Cortex of kidney (tissue), 1 donor: ENCODE results near the gene TRAF7.
"Not testable (repeated sequence)": the region's sequence is repeated elsewhere in the genome, so short reads cannot be mapped to it uniquely, and the experiment has no call there.

Source experiments
- DNase-seq: peaks from one replicate; lab custom pipeline; 2025; lab: John Stamatoyannopoulos, UW

The TRAF7 gene

GRCh38 chr16:2155091-2155950 is at the start of gene TRAF7:
Gene TRAF7, plus strand, starts transcription at chr16:2155782. Its CDS starts 8,139 bp downstream, at chr16:2163921.
- peak; percentile 57 for DNase-seq

- not testable (repeated sequence) for DNase-seq
Measured at GRCh38 chr16:2106211-2106610, 49.4 kb upstream of the TRAF7 start.

GRCh38 chr16:2107121-2107790 is 48.3 kb upstream of the TRAF7 start:
- DNase-seq: not testable (repeated sequence)

GRCh38 chr16:2107791-2108125 is 47.8 kb upstream of the TRAF7 start:
- not testable (repeated sequence) for DNase-seq

- DNase-seq: not testable (repeated sequence)
Measured at GRCh38 chr16:2108446-2109270, 46.9 kb upstream of the TRAF7 start.

- not testable (repeated sequence) for DNase-seq
Measured at GRCh38 chr16:2109271-2109580, 46.4 kb upstream of the TRAF7 start.

GRCh38 chr16:2109872-2110271 is 45.7 kb upstream of the TRAF7 start:
- not testable (repeated sequence) for DNase-seq

- DNase-seq: not testable (repeated sequence)
Measured at GRCh38 chr16:2110332-2111008, 45.1 kb upstream of the TRAF7 start.

- DNase-seq: not testable (repeated sequence)
Measured at GRCh38 chr16:2111009-2111353, 44.6 kb upstream of the TRAF7 start.

GRCh38 chr16:2111412-2112335 is 43.9 kb upstream of the TRAF7 start:
- not testable (repeated sequence) for DNase-seq

GRCh38 chr16:2112539-2113106 is 43.0 kb upstream of the TRAF7 start:
- not testable (repeated sequence) for DNase-seq

- DNase-seq: not testable (repeated sequence)
Measured at GRCh38 chr16:2114225-2114624, 41.4 kb upstream of the TRAF7 start.

GRCh38 chr16:2114885-2115590 is 40.5 kb upstream of the TRAF7 start:
- not testable (repeated sequence) for DNase-seq

GRCh38 chr16:2115591-2115973 is 40.0 kb upstream of the TRAF7 start:
- DNase-seq: no peak

GRCh38 chr16:2116428-2116827 is 39.2 kb upstream of the TRAF7 start:
- not testable (repeated sequence) for DNase-seq

- not testable (repeated sequence) for DNase-seq
Measured at GRCh38 chr16:2117341-2117740, 38.2 kb upstream of the TRAF7 start.

GRCh38 chr16:2117960-2118722 is 37.4 kb upstream of the TRAF7 start:
- not testable (repeated sequence) for DNase-seq

- DNase-seq: not testable (repeated sequence)
Measured at GRCh38 chr16:2121325-2121724, 34.3 kb upstream of the TRAF7 start.

- DNase-seq: no peak
Measured at GRCh38 chr16:2121853-2122252, 33.7 kb upstream of the TRAF7 start.
